H1 (cell line): ENCODE results near the gene THBD.

Experiments
- ASH2L ChIP-seq: fragments of 200-600, 300-600 bp; sonication (generic); IDR thresholded peaks from one replicate; pipeline ENCODE4 v1.7.1; 2017; ENCODE audit warnings: low read length
- CEBPB ChIP-seq: IDR thresholded peaks from 2 replicates; pipeline ENCODE4 v1.6.1; 2012; ENCODE audit warnings: low read depth, low read length
- EZH2 ChIP-seq: fragments of 200-600 bp; sonication (generic); IDR thresholded peaks from 2 replicates; pipeline ENCODE4 v1.7.1; 2012; ENCODE audit warnings: low read depth, mild to moderate bottlenecking, moderate library complexity, low read length, inconsistent platforms; ENCODE audit not compliant: severe bottlenecking
- HDAC2 ChIP-seq, 2 experiments: fragments of 300-600 bp in 1 of 2; sonication (generic) in 1 of 2; IDR thresholded peaks; 2 replicates each; pipeline ENCODE4 v1.6.1; 2011 to 2012; ENCODE audit warnings: low read depth in 2 of 2, low read length in 2 of 2, mild to moderate bottlenecking in 2 of 2, moderate library complexity in 2 of 2, borderline replicate concordance in 1 of 2, inconsistent platforms in 1 of 2
- JUN ChIP-seq: IDR thresholded peaks from 2 replicates; pipeline ENCODE4 v1.6.1; 2011; ENCODE audit warnings: low read depth, mild to moderate bottlenecking, improper control_type of control experiment, low read length
- JUND ChIP-seq: IDR thresholded peaks from 2 replicates; pipeline ENCODE4 v1.6.1; 2011; ENCODE audit warnings: mild to moderate bottlenecking, improper control_type of control experiment, low read length
- MAFK ChIP-seq: IDR thresholded peaks from 2 replicates; pipeline ENCODE4 v1.6.1; 2012; ENCODE audit warnings: low read depth, mild to moderate bottlenecking, improper control_type of control experiment, low read length
- MAX ChIP-seq: IDR thresholded peaks from 2 replicates; pipeline ENCODE4 v1.6.1; 2012; ENCODE audit warnings: inconsistent platforms
- NRF1 ChIP-seq: IDR thresholded peaks from 2 replicates; pipeline ENCODE4 v1.6.1; 2011; ENCODE audit warnings: mild to moderate bottlenecking, low read depth, low read length, improper control_type of control experiment
- POLR2AphosphoS5 ChIP-seq: IDR thresholded peaks from 2 replicates; pipeline ENCODE4 v1.6.1; 2011; ENCODE audit warnings: low read depth, low read length
- RFX5 ChIP-seq: IDR thresholded peaks from 2 replicates; pipeline ENCODE4 v1.6.1; 2011; ENCODE audit warnings: low read depth, low read length, improper control_type of control experiment, borderline replicate concordance
- TBP ChIP-seq: IDR thresholded peaks from 2 replicates; pipeline ENCODE4 v1.6.1; 2011; ENCODE audit warnings: low read depth, low read length, improper control_type of control experiment
- TF ChIP-seq, protein P1 (sequence below), 3 experiments: IDR thresholded peaks; 1 replicate in 2 of 3; 2 replicates in 1 of 3; pipeline versions ENCODE4 v1.5.1 to v1.6.1; 2011; ENCODE audit warnings: low read length in 3 of 3, mild to moderate bottlenecking in 3 of 3, inconsistent platforms in 2 of 3, low read depth in 1 of 3, moderate library complexity in 1 of 3; ENCODE audit not compliant: insufficient read depth in 1 of 3; ENCODE audit errors: control extremely low read depth in 1 of 3

GRCh38 chr20:23077277-23077676 lies 27.8 kb upstream of the THBD start:
- TF ChIP-seq MAX (no peak), EZH2 (no peak), CEBPB (no peak), JUND (no peak), TBP (no peak), MAFK (no peak), RFX5 (no peak), JUN (no peak), POLR2AphosphoS5 (no peak), NRF1 (no peak), HDAC2 (IDR thresholded peaks at IDR 0.05; ENCODE audit: borderline replicate concordance in 1 of 2, low read depth in 2 of 2, low read length in 2 of 2) (no peak), ASH2L (no peak)
- TF ChIP-seq, protein P1, sequence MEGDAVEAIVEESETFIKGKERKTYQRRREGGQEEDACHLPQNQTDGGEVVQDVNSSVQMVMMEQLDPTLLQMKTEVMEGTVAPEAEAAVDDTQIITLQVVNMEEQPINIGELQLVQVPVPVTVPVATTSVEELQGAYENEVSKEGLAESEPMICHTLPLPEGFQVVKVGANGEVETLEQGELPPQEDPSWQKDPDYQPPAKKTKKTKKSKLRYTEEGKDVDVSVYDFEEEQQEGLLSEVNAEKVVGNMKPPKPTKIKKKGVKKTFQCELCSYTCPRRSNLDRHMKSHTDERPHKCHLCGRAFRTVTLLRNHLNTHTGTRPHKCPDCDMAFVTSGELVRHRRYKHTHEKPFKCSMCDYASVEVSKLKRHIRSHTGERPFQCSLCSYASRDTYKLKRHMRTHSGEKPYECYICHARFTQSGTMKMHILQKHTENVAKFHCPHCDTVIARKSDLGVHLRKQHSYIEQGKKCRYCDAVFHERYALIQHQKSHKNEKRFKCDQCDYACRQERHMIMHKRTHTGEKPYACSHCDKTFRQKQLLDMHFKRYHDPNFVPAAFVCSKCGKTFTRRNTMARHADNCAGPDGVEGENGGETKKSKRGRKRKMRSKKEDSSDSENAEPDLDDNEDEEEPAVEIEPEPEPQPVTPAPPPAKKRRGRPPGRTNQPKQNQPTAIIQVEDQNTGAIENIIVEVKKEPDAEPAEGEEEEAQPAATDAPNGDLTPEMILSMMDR (IDR thresholded peaks at IDR 0.05; ENCODE audit: control extremely low read depth in 1 of 3, insufficient read depth in 1 of 3, low read depth in 1 of 3, low read length in 3 of 3), result no peak
